Metanephros (tissue), 2 donors: ENCODE results near the gene WDFY4. TPM values are rescaled to one million over a fixed set of nuclear protein-coding genes. Genes with fewer than 3 reads are reported as not detected.

ENCODE experiments used
- small RNA-seq: library from RNA; depleted of rRNA; stranded (forward); fragments of <200 nt; gene quantifications from one replicate; pipeline ENCODE3, GENCODE V24; 2014; ENCODE audit warnings: low replicate concordance
- total RNA-seq: library from RNA; depleted of rRNA; stranded (reverse); fragments of >200 nt; gene quantifications from one replicate; pipeline ENCODE4 v1.2.3, GENCODE V29; 2014

The WDFY4 gene
- 6.4 TPM for total RNA-seq

GRCh38 chr10:48684792-48685623 is at the start of gene WDFY4:
Gene WDFY4 (plus strand): TSS chr10:48684873. CDS start chr10:48709733, 24,860 bp downstream.

GRCh38 chr10:48939790-48940325 is 255.2 kb downstream of the WDFY4 start, which contains the start of gene LRRC18:
Gene LRRC18 (minus strand): TSS chr10:48939840. CDS start chr10:48914155, 25,685 bp downstream.

Small RNA genes lying within 50 kb of the gene (small RNA-seq; reads per million reads assigned to genes)
- not detected for gene MIR4294

Other genes with a start within 250 kb of the WDFY4 start
- 1.3 TPM for gene ARHGAP22, start 79.8 kb upstream of the WDFY4 start, total RNA-seq